Activated CD4-positive, alpha-beta T cell treated with anti-CD3 and anti-CD28 coated beads, Interleukin-2, Interleukin-4, amounts not matched to agents 100 ng/mL and 50 ng/mL, durations not matched to agents 16 hours and 8 hours (primary cell): ENCODE measurements around the gene ACTL8.
A peak's percentile ranks its signal among the peaks of the same experiment; 100 is the strongest.

Experiments used
- DNase-seq: peaks from one replicate; pipeline ENCODE4 v3.0.0-alpha.2; 2020; ENCODE audit warnings: low spot score

ACTL8 gene, protein sequence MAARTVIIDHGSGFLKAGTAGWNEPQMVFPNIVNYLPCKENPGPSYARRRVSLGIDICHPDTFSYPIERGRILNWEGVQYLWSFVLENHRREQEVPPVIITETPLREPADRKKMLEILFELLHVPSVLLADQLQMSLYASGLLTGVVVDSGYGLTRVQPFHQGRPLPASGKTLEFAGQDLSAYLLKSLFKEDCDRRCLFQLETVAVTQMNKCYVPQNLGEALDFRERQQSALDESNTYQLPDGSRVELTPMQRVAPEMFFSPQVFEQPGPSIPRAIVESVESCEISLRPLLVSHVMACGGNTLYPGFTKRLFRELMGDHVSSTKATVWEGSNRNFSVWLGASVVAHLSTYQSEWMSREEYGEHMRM

DNA sequence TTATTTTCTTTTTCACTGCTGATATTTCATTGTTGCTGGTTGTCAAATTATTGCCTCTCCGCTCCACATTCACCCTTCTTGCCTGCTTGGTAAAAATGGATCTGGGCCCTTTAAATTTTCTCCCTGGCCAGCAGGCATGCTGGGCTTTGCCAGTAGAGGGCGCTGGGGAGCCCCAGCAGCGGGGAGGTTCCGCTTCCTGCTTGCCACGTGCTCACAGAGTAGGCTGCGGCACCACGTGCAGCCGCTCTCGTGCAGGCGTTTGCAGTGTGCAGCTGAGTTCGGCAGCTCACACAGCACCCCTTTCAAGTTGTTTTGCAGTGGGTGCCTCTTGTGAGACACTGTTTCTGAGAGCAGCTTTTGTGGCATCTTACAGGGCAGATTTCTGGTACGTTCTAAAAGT is at the start of gene ACTL8:
Gene ACTL8 (plus strand): TSS at position 214 of the 400 bp plus-strand sequence. CDS start 67,676 bp downstream, outside the sequence.
- peak; percentile 15 for DNase-seq

- no peak for DNase-seq
Observed at GRCh38 chr1:17706445-17706844, 48.7 kb upstream of the ACTL8 start.

GRCh38 chr1:17709981-17710380 is 45.2 kb upstream of the ACTL8 start:
- DNase-seq: no peak

- no peak for DNase-seq
Observed at GRCh38 chr1:17710889-17711576, 44.1 kb upstream of the ACTL8 start.

GRCh38 chr1:17711577-17711910 is 43.6 kb upstream of the ACTL8 start:
- DNase-seq: no peak

DNA sequence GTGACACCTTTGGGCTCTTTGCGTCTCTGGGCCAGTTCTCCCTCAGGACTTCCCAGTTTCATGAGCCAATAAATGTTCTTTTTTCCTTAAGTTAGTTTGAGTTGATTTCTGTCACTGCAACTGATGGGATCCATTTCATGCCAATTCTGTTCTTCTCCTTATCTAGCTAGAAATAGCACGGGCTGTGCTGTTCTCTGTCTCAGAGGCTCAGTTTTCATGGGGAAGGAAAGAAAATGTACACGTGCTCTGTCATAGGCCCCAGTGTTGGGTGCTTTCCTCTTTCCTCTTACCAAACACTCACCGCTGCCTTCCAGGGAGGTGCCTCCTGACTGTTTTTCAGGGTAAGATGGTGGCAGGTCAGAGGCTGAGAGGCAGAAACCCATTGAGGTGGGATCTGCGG is 43.2 kb upstream of the ACTL8 start:
- DNase-seq: no peak

GRCh38 chr1:17713993-17714392 is 41.1 kb upstream of the ACTL8 start:
- no peak for DNase-seq

DNA sequence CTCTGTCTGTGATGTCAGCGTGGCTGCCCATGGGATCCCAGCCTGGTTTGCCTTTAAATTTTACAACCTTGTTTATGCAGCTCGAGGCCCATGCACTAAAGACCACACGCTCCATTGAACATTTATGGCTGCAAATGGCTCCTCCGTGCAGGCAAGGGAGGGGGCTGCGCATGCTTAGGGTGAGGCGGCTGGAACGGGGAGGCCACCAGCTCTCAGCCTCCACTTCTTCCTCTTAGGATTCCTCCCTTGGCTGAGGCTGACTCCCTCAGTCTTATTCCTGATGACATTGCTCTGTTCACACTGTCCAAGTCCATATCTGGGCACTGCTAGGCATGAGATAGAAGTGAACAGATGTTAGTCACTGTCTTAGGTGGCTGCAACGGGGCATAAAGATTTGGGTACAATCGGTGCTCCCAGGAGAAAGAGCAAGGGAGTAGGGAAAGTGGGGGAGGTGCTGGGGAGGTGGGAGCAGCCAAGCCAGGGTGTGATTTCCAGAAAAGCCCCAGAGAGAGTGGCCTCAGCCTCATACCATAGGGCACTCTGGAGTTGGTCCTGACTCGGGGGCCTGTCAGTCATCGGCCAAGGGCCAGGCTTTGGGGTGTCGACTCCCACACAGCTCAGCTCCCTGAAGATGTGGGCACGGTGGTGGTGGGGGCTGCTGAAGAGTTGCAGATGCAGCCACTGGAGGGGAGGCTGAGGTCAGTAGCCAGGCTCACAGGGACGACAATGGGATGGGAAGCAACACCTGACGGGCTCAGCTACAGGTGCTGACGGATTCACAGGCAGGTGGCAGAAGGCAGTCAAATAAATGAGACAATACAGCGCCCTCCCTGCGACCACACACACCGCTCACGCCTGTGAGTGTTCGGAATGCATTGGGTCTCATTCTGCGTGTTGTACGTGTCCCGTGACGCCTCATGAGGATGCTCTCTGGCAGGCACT is 37.3 kb upstream of the ACTL8 start:
- no peak for DNase-seq

- DNase-seq: no peak
Observed at GRCh38 chr1:17719874-17720273, 35.3 kb upstream of the ACTL8 start.

DNA sequence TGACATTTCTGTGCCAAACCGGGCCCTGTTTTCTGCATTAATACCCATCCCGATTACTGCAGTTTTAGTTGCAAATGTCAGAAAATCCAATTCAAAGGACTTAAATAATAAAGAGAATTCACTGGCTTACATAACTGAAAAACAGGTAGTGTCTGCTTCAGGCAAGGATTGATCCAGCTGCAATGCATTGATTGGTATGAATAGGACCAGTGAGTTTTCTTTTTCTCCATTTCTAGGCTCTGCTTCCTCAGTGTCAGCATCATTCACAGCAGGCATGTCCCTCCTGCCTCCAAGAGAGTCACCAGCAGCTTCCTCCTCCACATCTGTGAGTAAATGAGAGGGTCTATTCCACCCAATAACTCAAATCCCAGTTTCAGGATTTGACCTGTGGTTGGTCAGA is 33.7 kb upstream of the ACTL8 start:
- no peak for DNase-seq

- DNase-seq: no peak
Observed at GRCh38 chr1:17723684-17724083, 31.4 kb upstream of the ACTL8 start.

DNA sequence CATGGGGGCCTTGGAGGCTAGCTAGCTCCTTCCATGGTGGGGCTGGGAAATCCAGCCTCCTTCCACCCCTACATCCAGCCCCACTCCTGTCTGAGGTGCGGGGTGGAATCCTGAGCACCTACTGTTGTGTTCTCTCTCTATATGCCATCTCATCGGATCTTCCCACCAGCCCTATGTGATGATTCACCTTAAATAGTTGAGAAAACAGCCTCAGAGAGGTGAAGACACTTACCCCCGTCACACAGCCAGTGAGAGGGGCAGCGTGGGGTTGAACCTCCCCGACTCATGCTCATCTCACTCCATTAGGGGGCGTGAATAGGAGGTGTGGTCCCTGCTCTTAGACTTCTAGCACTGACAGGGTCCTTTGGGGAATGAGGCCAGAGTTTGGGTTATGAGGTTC is 31.0 kb upstream of the ACTL8 start:
- no peak for DNase-seq

GRCh38 chr1:17725084-17725719 is 29.9 kb upstream of the ACTL8 start:
- no peak for DNase-seq

DNA sequence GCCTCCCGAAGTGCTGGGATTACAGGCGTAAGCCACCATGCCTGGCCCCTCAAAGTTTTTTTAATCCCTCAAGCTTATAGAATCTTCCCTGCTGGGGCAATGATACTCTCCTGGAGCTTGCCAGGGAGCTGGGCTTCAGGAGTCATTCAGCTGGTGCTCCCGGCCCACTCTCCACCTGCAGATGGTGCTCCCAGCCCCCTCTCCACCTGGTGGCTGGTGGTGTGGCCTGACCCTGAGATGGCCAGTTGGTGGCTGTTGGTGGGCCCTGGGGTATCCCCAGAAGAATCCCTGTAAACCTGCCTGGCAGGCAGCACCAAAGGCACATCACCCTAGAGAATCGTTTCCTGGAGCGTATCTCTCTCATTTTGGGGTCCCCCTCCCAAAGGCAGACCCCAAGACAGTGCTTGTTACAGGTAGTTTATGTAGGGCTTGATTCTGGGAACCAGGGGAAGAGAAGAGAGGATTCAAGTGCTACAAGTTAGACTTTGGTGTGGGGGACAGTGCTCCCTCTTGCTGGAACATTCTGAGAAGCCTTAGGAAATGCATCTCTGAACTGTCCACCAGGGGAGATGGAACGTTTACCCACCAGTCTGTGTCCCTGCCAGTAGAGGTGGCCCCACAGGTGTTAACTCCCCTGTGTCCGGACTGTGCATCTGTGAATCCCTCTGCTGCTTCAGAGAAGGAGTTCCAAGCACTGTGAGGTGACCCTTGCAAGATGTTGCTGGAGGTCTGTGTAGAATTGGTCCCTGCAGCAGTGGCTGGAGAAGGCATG is 29.1 kb upstream of the ACTL8 start:
- no peak for DNase-seq

GRCh38 chr1:17728123-17728712 is 26.9 kb upstream of the ACTL8 start:
- DNase-seq: no peak

DNA sequence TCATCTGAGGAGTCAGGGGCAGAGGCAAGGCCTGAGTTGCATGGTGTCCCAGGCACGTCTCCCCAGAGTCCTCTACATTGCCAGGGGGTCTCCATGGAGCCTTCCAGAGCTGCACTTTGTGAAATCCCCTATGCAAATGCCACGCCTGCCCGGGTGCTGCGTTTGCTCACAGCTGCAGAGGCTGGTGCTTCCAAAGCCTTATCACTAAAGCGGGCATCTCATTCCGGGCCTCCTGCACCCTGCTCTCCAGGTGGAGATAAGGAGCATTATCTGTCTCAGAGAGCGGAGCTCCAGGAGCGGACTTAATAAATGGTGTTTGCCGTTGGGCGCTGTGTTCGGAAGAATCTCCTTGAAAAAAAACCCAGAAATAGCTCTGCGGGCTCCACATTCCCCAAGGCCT is 25.9 kb upstream of the ACTL8 start:
- DNase-seq: no peak

- DNase-seq: no peak
Observed at GRCh38 chr1:17729909-17730308, 25.2 kb upstream of the ACTL8 start.

DNA sequence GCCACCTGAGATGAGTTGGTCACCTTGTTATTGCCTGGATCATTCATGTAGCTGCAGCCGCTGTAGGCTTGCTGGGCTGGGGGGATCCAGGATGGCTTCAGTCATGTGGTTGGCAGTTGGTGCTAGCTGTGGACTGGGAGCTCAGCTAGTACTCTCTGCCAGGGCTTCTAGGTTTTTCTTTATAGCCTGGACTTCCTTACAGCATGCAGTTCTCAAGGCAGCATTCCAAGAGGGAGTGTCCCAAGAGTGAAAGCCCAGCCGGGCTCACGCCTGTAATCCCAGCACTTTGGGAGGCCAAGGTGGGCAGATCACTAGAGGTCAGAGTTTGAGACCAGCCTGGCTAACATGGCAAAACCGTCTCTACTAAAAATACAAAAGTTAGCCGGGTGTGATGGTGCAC is 23.7 kb upstream of the ACTL8 start:
- no peak for DNase-seq

DNA sequence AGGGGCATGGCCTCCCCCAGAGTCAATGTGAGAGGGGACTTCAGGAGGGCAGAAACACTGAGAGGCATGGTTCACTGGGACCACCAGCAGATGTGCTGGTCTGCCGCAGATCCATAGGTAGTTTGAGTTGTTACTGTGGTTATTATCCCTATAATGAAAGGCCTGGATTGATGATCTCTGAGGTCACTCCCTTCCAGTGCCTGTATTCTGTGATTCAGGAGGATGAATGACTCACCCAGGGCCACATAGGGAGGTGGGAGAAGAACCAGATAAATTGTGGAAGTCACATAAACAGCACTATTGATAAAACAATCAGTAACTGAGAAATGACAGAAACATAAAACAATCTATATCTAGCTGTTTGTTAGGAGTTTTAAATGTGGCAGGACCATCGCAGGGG is 22.7 kb upstream of the ACTL8 start:
- no peak for DNase-seq

DNA sequence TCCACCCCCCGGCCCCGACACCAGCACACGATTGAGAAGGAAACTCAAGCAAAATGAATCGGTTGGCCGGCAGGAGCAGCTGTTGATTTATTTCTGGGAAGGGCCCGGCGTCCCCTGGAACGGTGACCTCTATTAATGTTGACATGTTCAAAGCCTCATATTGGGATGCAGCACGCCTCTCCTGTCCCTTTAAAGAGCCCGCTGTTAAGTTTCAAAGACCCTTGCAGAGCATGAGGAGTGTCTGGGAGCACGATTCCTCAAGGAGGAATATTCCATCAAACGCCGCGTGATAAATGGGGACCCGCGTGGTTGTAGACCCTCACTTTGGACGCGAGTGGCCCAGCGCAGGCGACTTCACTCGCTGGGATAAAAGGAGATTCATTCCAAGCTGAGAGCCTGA is 21.5 kb upstream of the ACTL8 start:
- DNase-seq: no peak

DNA sequence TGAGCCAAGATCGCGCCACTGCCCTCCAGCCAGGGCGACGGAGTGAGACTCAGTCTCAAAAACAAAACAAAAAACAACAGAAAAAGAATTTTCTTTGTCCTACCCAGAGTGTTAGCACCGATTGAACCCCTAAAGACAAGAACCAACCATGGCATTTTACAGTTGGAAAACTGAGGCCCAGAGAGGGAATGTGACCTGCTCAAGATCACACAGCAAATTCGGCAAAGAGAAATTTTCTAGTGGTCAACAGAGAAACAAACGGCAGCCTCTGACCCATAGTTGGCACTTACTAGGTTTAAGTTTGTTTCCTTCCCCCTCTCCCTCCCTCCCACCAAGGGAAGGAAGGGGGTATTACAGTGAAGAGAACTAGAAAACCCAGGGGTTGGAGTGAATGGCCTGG is 20.5 kb upstream of the ACTL8 start:
- DNase-seq: no peak
